Loucy (cell line): ENCODE data around the gene SLC22A23.
A peak's percentile ranks its signal among the peaks of the same experiment; 100 is the strongest.

Source experiments
- H2AFZ ChIP-seq: fragments of 200-600 bp; sonication (generic); 2 replicates; pipeline ENCODE4 v1.6.0; 2016; ENCODE audit warnings: antibody characterized with exemption, mild to moderate bottlenecking, low read length, moderate library complexity
- H3F3A ChIP-seq: fragments of 200-600 bp; 2 replicates; pipeline ENCODE4 v1.6.0; 2016; ENCODE audit warnings: antibody characterized with exemption, low read depth, mild to moderate bottlenecking
- H3K27me3 ChIP-seq: fragments of 200-600 bp; sonication (generic); 2 replicates; pipeline ENCODE4 v1.6.1; 2014; ENCODE audit warnings: low read length, mild to moderate bottlenecking; ENCODE audit not compliant: insufficient read depth, poor library complexity, severe bottlenecking
- H3K36me3 ChIP-seq: fragments of 200-600 bp; sonication (generic); 2 replicates; pipeline ENCODE4 v1.6.1; 2016; ENCODE audit warnings: low read length; ENCODE audit not compliant: insufficient read depth
- H3K4me1 ChIP-seq: fragments of 200-600 bp; sonication (generic); 2 replicates; pipeline ENCODE4 v1.5.1; 2014; ENCODE audit warnings: low read length, mild to moderate bottlenecking; ENCODE audit not compliant: insufficient read depth, poor library complexity, severe bottlenecking
- H3K4me2 ChIP-seq: fragments of 200-600 bp; sonication (generic); 2 replicates; pipeline ENCODE4 v1.6.0; 2014; ENCODE audit warnings: antibody characterized with exemption, low read length, low read depth, mild to moderate bottlenecking; ENCODE audit not compliant: poor library complexity, severe bottlenecking
- H3K4me3 ChIP-seq: fragments of 200-600 bp; sonication (generic); 2 replicates; pipeline ENCODE4 v1.5.1; 2014; ENCODE audit warnings: low read length, mild to moderate bottlenecking, mixed read lengths; ENCODE audit not compliant: poor library complexity, severe bottlenecking
- H3K79me2 ChIP-seq: fragments of 200-600 bp; sonication (generic); 2 replicates; pipeline ENCODE4 v1.6.1; 2014; ENCODE audit warnings: low read length; ENCODE audit not compliant: insufficient read depth
- H3K9ac ChIP-seq: fragments of 200-600 bp; sonication (generic); 2 replicates; pipeline ENCODE4 v1.6.0; 2014; ENCODE audit warnings: mild to moderate bottlenecking, low read depth, low read length, moderate library complexity; ENCODE audit not compliant: poor library complexity, severe bottlenecking
- H3K9me2 ChIP-seq: fragments of 200-600 bp; sonication (generic); replicated peaks from 2 replicates; pipeline ENCODE4 v1.6.1; 2016; ENCODE audit warnings: low read depth, low read length, mixed read lengths
- H3K9me3 ChIP-seq: fragments of 200-600 bp; sonication (generic); 2 replicates; pipeline ENCODE4 v1.6.1; 2014; ENCODE audit warnings: mild to moderate bottlenecking, antibody characterized with exemption, low read length, low read depth; ENCODE audit not compliant: insufficient read depth
- H4K20me1 ChIP-seq: fragments of 200-600 bp; sonication (generic); 2 replicates; pipeline ENCODE4 v1.6.0; 2014; ENCODE audit warnings: antibody characterized with exemption, low read length, mild to moderate bottlenecking; ENCODE audit not compliant: insufficient read depth, poor library complexity, severe bottlenecking
- CTCF ChIP-seq: fragments of 200-600 bp; sonication (generic); conservative IDR thresholded peaks from 2 replicates; pipeline ENCODE4 v1.5.1; 2014; ENCODE audit warnings: mild to moderate bottlenecking, antibody characterized with exemption, low read length
- EZH2phosphoT487 ChIP-seq: fragments of 200-600 bp; IDR thresholded peaks from 2 replicates; pipeline ENCODE4 v1.6.1; 2018; ENCODE audit warnings: antibody characterized with exemption, mild to moderate bottlenecking, moderate library complexity, borderline replicate concordance

Gene SLC22A23

GRCh38 chr6:3318821-3319540 is 137.9 kb downstream of the SLC22A23 start:
- Histone ChIP-seq H3K4me1 (peaks cover 17% of the 10 kb centered on the region), H3K27me3 (no peaks in the 10 kb centered on the region), H3K36me3 (no peaks in the 10 kb centered on the region), H3K9me2 (no peaks in the 10 kb centered on the region), H3F3A (no peaks in the 10 kb centered on the region), H3K79me2 (no peaks in the 10 kb centered on the region), H3K4me2 (peak overlapping the region; percentile 49), H4K20me1 (no peaks in the 10 kb centered on the region), H3K9ac (no peak overlapping the region), H3K4me3 (no peak overlapping the region), H3K9me3 (no peaks in the 10 kb centered on the region), H2AFZ (no peak overlapping the region)
- TF ChIP-seq CTCF: no peak
- TF ChIP-seq EZH2phosphoT487: no peak

- Histone ChIP-seq H3K9me3 (no peaks in the 10 kb centered on the region), H3K79me2 (no peaks in the 10 kb centered on the region), H3K9me2 (no peaks in the 10 kb centered on the region), H3K4me2 (peak overlapping the region; percentile 49), H3K4me1 (peaks cover 14% of the 10 kb centered on the region), H3K36me3 (no peaks in the 10 kb centered on the region), H4K20me1 (no peaks in the 10 kb centered on the region), H3F3A (no peaks in the 10 kb centered on the region), H2AFZ (no peak overlapping the region), H3K27me3 (no peaks in the 10 kb centered on the region), H3K9ac (no peak overlapping the region), H3K4me3 (no peak overlapping the region)
- TF ChIP-seq CTCF: no peak
- TF ChIP-seq EZH2phosphoT487: no peak
Observed at GRCh38 chr6:3318226-3318625, 138.6 kb downstream of the SLC22A23 start.

GRCh38 chr6:3317741-3318211 is 139.1 kb downstream of the SLC22A23 start:
- H3K36me3 ChIP-seq: no peaks in the 10 kb centered on the region
- no peaks in the 10 kb centered on the region for H3K79me2 ChIP-seq
- H3K9ac ChIP-seq: no peak overlapping the region
- H3F3A ChIP-seq: no peaks in the 10 kb centered on the region
- H2AFZ ChIP-seq: no peak overlapping the region
- TF ChIP-seq EZH2phosphoT487 (no peak), CTCF (no peak)
- no peaks in the 10 kb centered on the region for H3K9me2 ChIP-seq
- no peaks in the 10 kb centered on the region for H3K9me3 ChIP-seq
- H3K4me1 ChIP-seq: peaks cover 14% of the 10 kb centered on the region
- H3K4me2 ChIP-seq: peak overlapping the region; percentile 49
- no peak overlapping the region for H3K4me3 ChIP-seq
- no peaks in the 10 kb centered on the region for H3K27me3 ChIP-seq
- no peaks in the 10 kb centered on the region for H4K20me1 ChIP-seq
